ENCODE measurements around the gene ACAA2.

- TF ChIP-seq CTCF (IDR thresholded peaks at IDR 0.05) = no peak
- no peak for TF ChIP-seq ERG (CRISPR knock-in tag; IDR thresholded peaks at IDR 0.05)
- TF ChIP-seq ZNF281 (CRISPR knock-in tag; IDR thresholded peaks at IDR 0.05) = no peak
- TF ChIP-seq ELF4 (CRISPR knock-in tag; IDR thresholded peaks at IDR 0.05; ENCODE audit: low read depth) = no peak
- no peak for TF ChIP-seq NR1H2 (CRISPR knock-in tag; IDR thresholded peaks at IDR 0.05)
- no peak for TF ChIP-seq CDX4 (CRISPR knock-in tag; IDR thresholded peaks at IDR 0.05; ENCODE audit: borderline replicate concordance)
- no peak for TF ChIP-seq ZNF423 (CRISPR knock-in tag; IDR thresholded peaks at IDR 0.05)
- no peak for TF ChIP-seq MAX (CRISPR knock-in tag; IDR thresholded peaks at IDR 0.05)
- no peak for TF ChIP-seq FOXP1 (CRISPR knock-in tag; IDR thresholded peaks at IDR 0.05; ENCODE audit: borderline replicate concordance)
- no peak for TF ChIP-seq TCF7 (CRISPR knock-in tag; IDR thresholded peaks at IDR 0.05; ENCODE audit: low read depth)
- TF ChIP-seq ATF6 (CRISPR knock-in tag; IDR thresholded peaks at IDR 0.05) = no peak
- no peak for TF ChIP-seq FOXK1 (CRISPR knock-in tag; IDR thresholded peaks at IDR 0.05)
- TF ChIP-seq ZNF396 (CRISPR knock-in tag; IDR thresholded peaks at IDR 0.05; ENCODE audit: borderline replicate concordance) = no peak
These were observed 24.6 kb upstream of the ACAA2 start for GRCh38 chr18:49837889-49838288.

All from WTC11 (cell line).